Measurements from ENCODE around the gene CHMP2A. TPM values are rescaled to one million over a fixed set of nuclear protein-coding genes. Genes with fewer than 3 reads are reported as not detected.

Gene CHMP2A
- total and polyA plus RNA-seq, 2 of the 4 experiments (the other 2 are of a cell fraction) = 105 to 183 TPM

GRCh38 chr19:58566989-58567388 is 12.1 kb upstream of the CHMP2A start:
- Histone ChIP-seq H4K91ac (ENCODE audit: insufficient read depth, low read depth, low read length) (no peak overlapping the region), H2AFZ (replicated peaks; ENCODE audit: low read length, poor library complexity) (no peak overlapping the region), H3K36me3 (ENCODE audit: control insufficient read depth, insufficient read depth, low read length) (peaks cover 13% of the 10 kb centered on the region; the same call in 1 of the 2 replicates), H3K9me1 (ENCODE audit: insufficient read depth, low read length) (peaks cover 5% of the 10 kb centered on the region), H4K8ac (ENCODE audit: low read depth in 2 of 2, low read length in 2 of 2) (no peak overlapping the region), H2AK5ac (ENCODE audit: low read depth, low read length) (no peak overlapping the region), H2BK120ac (ENCODE audit: low read depth, low read length) (no peak overlapping the region), H2AK9ac (replicated peaks; ENCODE audit: low read depth, low read length, poor library complexity) (no peak overlapping the region), H3K4me2 (ENCODE audit: low read depth, low read length) (no peak overlapping the region), H4K5ac (ENCODE audit: low read depth, low read length) (no peak overlapping the region), H2BK5ac (ENCODE audit: low read depth, low read length, poor library complexity, severe bottlenecking) (no peak overlapping the region), H3K9ac (ENCODE audit: low read depth, low read length) (no peak overlapping the region), H3K56ac (ENCODE audit: extremely low read depth, insufficient read depth, low read length) (no peak overlapping the region), H2BK20ac (ENCODE audit: low read depth, low read length) (no peak overlapping the region), H3K9me3 (ENCODE audit: control insufficient read depth, insufficient read depth, low read length) (no peaks in the 10 kb centered on the region), H3K23ac (ENCODE audit: low read depth, low read length) (no peak overlapping the region), H3K4me1 (ENCODE audit: control insufficient read depth, insufficient read depth, low read length) (peaks cover 9% of the 10 kb centered on the region), H2BK15ac (ENCODE audit: low read depth, low read length) (no peak overlapping the region), H4K20me1 (ENCODE audit: insufficient read depth, low read length) (no peaks in the 10 kb centered on the region; the same call in 1 of the 2 replicates), H3K27ac (ENCODE audit: insufficient read depth, low read length) (no peak overlapping the region), H3K14ac (replicated peaks; ENCODE audit: low read depth, low read length) (no peak overlapping the region), H3K79me1 (ENCODE audit: low read depth in 1 of 2, low read length in 2 of 2) (peaks cover 7 to 17% of the 10 kb centered on the region in 2 experiments; a peak in 3 of 4 replicates), H3K4me3 (ENCODE audit: insufficient read depth, low read depth, low read length) (no peak overlapping the region), H3K18ac (ENCODE audit: low read depth, low read length) (no peak overlapping the region), H3K27me3 (ENCODE audit: control insufficient read depth, insufficient read depth, low read length) (no peaks in the 10 kb centered on the region), H3K4ac (ENCODE audit: low read depth, low read length) (no peak overlapping the region)
- 82% methylated on average over 3 of the region's 5 CpGs; no CpG with 5 or more reads in 1 of the 2 experiments for WGBS, 2 experiments (ENCODE audit: extremely low coverage in 2 of 2, insufficient read length in 1 of 2)
- DNase-seq = no peak
- dilution Hi-C loops (cut with HindIII; ENCODE audit: low sequenced_read_pairs, unreplicated experiment) = no loop called here
- POLR2A ChIA-PET (ENCODE audit: unreplicated experiment) = no interaction called here
- ATAC-seq (ENCODE audit: low read depth) = no peak
- TF ChIP-seq MAZ (IDR thresholded peaks at IDR 0.05; ENCODE audit: borderline replicate concordance, low read depth, low read length) (no peak), SMC3 (IDR thresholded peaks at IDR 0.05; ENCODE audit: low read depth, low read length) (no peak), MXI1 (IDR thresholded peaks at IDR 0.05; ENCODE audit: borderline replicate concordance, low read depth, low read length) (no peak), FOS (IDR thresholded peaks at IDR 0.05; ENCODE audit: low read depth, low read length) (no peak), RFX5 (IDR thresholded peaks at IDR 0.05; ENCODE audit: low read depth, low read length) (no peak), MAFK (IDR thresholded peaks at IDR 0.05; ENCODE audit: low read depth, low read length) (no peak), RAD21 (IDR thresholded peaks at IDR 0.05; ENCODE audit: low read length) (no peak), CHD1 (IDR thresholded peaks at IDR 0.05; ENCODE audit: low read depth, low read length) (no peak), POLR2A (IDR thresholded peaks at IDR 0.05; ENCODE audit: low read depth, low read length) (no peak), BHLHE40 (IDR thresholded peaks at IDR 0.05; ENCODE audit: low read depth, low read length) (no peak), RCOR1 (IDR thresholded peaks at IDR 0.05; ENCODE audit: insufficient replicate concordance, low read length) (no peak), NFE2L2 (IDR thresholded peaks at IDR 0.05; ENCODE audit: low read depth, low read length) (no peak), CEBPB (IDR thresholded peaks at IDR 0.05; ENCODE audit: low read depth, low read length) (no peak)
- TF ChIP-seq, protein P1, sequence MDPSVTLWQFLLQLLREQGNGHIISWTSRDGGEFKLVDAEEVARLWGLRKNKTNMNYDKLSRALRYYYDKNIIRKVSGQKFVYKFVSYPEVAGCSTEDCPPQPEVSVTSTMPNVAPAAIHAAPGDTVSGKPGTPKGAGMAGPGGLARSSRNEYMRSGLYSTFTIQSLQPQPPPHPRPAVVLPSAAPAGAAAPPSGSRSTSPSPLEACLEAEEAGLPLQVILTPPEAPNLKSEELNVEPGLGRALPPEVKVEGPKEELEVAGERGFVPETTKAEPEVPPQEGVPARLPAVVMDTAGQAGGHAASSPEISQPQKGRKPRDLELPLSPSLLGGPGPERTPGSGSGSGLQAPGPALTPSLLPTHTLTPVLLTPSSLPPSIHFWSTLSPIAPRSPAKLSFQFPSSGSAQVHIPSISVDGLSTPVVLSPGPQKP (IDR thresholded peaks at IDR 0.05; ENCODE audit: borderline replicate concordance, low read depth, low read length) = no peak
- TF ChIP-seq, protein P2, sequence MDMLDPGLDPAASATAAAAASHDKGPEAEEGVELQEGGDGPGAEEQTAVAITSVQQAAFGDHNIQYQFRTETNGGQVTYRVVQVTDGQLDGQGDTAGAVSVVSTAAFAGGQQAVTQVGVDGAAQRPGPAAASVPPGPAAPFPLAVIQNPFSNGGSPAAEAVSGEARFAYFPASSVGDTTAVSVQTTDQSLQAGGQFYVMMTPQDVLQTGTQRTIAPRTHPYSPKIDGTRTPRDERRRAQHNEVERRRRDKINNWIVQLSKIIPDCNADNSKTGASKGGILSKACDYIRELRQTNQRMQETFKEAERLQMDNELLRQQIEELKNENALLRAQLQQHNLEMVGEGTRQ (IDR thresholded peaks at IDR 0.05; ENCODE audit: low read depth, low read length) = no peak
- intact Hi-C loops (cut with micrococcal nuclease) = no loop called here
- BruUV-seq (replicated peaks) = no TSS peak
- in situ Hi-C loops (cut with MboI; ENCODE audit: low sequenced_read_pairs) = no loop called here
- CTCF ChIA-PET = no interaction called here
